C4-2B (cell line): ENCODE measurements around the gene SMIM10.

Experiments used
- CTCF ChIP-seq: fragments of 450-650 bp; conservative IDR thresholded peaks from 2 replicates; pipeline ENCODE4 v1.5.1; 2017; ENCODE audit warnings: mild to moderate bottlenecking
- ZFX ChIP-seq: fragments of 450-650 bp; IDR thresholded peaks from 2 replicates; pipeline ENCODE4 v1.6.1; 2017

- TF ChIP-seq CTCF (no peak), ZFX (no peak)
Measured at GRCh38 chrX:134969726-134970125, 21.1 kb upstream of the SMIM10 start.
